HG02623 (cell line): Measurements from ENCODE around the gene AFF3.
"Not testable (repeated sequence)": the region's sequence is repeated elsewhere in the genome, so short reads cannot be mapped to it uniquely, and the experiment has no call there.

ENCODE experiments used
- ATAC-seq: cut with Tn5 transposase; IDR thresholded peaks from one replicate; pipeline ENCODE4 v1.9.1; 2021; ENCODE audit warnings: moderate library complexity; ENCODE audit not compliant: unreplicated experiment

AFF3 gene

DNA sequence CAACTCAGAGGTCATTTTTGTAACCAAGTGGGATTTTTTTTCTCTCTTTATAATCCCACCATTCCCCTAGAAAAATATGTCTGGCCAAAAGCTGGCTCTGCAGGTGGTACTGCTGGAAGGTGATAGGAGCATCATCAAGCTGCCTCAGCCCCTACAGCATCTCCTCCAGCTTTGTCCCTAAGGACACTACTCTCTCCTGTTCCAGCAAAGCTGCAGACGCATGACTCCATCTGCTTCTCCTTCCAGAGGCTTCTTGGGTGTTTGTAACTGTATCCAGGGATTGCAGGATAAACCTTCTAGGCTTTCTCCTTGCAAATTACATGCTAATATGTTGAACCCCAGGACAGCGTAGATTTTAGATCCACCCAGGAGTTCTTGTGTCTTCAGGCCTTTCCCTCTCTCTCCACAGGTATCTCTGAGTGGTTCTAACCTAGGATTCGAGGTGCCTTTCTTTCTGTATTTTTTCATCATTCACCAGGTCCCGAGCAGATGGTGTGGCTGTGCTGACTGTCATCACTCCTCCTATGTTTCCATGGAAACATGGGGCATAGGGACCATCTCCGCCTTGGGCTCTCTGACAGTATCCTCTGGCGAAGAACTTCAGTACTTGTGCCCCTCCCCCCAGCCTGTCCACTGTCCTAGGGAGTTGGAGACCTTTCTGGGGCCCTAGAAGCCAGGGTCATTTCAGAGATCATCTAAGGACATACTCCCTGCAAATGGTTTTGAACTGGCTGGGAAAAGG is 34.3 kb downstream of the AFF3 start:
- no peak for ATAC-seq

DNA sequence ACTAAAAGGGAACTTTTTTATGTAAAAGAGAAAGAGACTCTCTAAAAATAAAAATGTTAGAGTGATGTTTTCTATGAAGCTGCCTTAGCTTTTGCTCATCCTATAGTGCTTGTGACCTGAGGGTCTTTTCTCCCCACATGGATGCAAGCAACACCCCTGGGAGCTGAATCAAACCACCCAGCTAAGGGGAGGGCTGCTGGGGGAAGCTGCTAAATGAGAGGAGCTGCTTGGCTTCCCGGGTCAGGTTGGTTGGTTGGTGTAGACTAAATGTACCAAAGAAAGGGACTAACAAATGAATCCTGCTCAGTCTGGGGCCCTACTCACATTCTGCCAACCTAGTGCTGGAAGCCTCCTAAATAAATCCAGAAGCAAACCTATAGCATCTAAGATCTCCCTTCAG is 35.0 kb downstream of the AFF3 start:
- ATAC-seq, result no peak

DNA sequence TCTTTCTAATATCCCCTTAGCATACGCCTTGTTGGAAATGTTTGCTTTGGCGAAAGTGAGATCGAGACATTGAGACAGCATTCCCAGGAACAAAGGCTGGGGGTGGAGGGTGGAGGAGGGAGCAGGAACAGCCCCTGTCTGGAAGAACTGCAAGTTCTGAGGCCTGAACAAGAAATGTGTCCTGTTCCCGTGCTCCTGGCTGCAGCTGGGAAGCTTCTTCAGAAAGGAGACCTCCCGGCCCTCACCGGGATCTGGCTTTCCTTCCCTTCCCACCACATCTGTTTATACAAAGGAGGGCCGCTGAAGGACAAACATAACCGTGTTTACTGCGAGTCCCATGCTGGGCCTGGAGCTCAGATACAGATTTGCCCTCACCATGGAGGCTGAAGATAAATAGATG is 35.9 kb downstream of the AFF3 start:
- no peak for ATAC-seq

DNA sequence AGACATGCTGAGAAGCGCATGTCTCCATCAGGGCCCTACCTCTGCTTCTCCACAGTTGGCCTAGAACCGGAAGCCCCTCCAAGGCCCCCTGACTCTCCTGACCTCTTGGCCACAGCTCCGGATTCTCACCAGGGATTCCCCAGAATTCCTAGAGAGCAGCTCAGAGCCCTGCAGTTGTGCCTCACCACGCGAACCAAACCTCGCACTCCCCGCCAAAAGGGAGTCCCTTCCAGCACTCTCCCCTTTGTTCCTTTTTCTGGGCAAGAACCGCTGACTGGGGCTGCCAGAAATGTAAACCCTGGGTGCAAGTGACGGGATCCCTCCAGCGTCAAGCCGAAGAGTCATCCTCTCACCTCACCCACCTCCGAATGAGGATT is 36.7 kb downstream of the AFF3 start:
- no peak for ATAC-seq

DNA sequence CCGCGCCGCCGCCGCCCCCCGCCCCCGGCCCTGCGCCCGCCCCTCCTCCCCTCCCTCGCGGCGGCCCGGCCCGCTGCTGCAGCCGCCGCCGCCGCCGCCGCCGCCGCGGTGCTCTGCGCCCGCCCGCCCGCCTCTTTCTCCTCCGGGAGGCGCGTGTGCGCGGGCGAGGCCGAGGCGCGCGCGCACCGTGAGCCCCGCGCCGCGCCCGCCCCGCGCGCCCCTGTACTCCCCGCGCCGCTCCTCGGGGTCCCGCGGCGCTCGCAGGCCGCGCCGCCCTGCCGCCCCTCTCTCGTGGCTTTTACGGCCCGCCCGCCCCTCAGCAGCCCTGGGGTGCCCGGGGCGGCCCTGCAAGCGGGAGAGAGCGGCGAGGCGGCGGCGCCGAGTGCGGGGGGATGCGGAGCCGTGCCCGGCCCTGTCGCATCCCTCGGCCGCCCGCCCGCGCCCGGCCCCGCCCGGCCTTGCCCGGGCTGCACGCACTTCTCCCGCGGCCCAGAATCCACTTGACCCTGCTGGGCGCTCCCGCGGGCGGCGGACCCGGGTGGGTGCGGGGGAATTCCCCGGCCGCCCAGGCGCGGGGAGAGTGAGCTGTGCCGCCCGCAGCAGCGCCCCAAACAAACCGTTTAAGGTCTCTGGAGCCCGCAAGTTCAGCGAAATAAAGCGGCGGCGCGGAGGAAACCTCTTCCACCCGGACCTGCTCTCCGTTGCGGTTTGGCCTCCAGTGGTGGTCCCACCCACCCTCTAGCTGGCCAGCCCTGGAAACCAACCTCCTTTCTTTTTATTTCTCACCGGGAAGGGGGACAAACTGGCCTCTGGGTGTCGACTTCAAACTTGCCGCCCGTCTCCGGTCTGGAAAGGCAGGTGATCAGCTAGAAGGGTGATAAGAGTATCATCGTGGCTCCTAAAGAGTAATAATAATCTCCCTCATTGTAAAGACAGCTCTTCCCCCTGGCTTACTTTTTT is 37.4 kb downstream of the AFF3 start:
- ATAC-seq, result no peak

DNA sequence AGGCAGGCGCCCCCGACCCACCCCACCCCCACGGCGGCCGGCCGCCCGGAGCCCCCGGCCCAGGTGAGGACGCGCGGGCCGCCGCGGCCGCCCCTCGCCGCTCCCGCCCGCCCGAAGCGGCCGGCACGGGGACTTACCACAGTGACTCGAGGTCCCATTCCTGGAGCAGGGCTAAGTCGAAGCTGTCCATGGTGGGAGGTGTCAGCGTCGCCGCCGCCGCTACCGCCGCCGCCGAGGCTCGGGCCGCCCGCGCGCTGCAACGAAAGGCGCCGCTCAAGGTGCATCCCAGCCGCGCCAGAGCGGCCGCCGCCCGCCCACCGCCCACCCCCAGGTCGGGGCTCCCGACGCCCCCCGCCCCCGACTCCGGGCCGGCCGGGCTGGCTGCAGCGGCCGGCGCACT is 38.1 kb downstream of the AFF3 start:
- not testable (repeated sequence) for ATAC-seq

DNA sequence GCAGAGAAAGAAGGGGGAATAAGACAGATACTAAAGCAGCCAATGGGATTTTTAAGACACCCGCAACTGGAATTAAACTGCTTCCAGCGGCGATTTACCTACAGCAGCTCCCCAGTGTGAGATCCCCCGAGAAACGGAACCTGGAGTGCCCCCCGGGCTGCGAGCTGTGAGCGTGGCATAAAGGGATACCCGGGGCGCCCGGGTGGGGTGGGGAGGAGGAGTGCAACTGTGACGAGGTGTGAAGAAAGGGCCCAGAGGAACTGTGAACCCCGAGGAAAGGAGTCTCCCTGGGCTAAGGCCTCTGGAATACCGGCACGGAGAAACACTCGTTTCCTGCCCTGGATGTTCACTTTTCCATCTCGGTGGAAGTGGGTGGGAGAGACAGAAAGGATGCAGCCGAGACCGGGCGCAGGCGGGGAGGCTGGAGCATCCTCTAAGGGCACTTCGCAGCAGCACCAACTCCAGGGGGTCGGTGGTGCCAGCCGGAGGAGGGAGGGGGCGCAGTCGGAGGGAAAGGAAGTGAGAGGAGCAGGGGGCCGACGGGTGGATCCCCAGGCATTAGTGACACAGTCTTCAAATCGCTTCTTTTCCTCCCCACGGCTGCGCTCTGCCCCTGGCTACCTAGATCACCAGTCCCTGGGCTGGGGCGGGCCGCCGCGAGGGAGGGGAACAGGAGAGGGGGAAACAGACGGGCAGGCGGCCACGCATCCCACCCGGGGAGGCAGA is 38.7 kb downstream of the AFF3 start:
- not testable (repeated sequence) for ATAC-seq

DNA sequence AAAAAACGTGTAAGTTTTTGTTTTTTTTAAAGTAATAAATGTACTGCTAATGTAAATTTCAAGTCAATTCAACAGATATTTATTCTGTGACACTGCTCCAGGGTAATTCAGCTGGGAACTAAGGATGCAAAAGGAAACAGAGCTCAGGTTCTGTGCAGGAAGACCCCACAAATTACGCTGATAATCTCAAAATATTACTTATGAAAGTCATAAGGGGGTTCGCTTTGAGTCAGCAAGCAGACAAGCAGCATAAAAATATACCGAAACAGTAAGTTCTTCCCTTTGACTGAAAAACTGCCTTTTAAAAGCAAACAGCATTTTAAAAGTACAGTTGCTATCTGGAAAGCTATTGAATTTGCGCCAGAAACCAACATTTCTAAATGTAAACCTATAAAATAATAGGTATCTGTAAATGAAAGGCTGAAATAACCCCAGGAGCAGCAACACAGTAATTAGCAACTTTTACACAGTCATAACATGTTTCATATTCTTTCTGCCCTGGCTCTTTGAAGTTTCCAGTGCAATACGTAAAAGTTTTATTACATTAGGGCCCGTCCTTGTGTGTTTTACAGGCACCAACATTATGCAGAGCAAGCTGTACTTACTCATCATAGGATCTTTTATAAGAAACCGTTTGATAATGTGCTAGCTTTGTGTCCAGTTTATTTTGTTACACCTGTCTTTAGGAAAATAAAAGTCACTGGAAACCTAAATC is 39.8 kb downstream of the AFF3 start:
- not testable (repeated sequence) for ATAC-seq

DNA sequence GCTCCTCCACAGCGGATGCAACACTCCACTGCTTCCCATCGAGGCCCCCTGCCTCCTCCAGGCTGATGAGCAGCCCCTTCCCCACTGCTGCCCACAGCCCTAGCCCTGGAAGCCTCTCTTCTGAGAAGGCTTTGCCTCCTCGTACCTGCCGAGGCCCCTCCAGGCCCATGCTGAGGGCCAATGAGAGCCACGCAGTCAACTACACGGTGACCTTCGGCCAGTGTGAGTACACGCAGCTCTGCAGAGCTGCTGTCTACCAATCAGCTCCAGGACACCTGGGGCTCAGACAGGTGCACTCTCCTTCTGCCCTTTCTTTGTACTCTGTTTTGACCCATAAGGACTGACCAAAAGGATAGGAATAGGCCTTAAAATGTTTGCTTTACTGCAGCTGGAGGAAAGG is 43.5 kb downstream of the AFF3 start:
- ATAC-seq, result not testable (repeated sequence)

DNA sequence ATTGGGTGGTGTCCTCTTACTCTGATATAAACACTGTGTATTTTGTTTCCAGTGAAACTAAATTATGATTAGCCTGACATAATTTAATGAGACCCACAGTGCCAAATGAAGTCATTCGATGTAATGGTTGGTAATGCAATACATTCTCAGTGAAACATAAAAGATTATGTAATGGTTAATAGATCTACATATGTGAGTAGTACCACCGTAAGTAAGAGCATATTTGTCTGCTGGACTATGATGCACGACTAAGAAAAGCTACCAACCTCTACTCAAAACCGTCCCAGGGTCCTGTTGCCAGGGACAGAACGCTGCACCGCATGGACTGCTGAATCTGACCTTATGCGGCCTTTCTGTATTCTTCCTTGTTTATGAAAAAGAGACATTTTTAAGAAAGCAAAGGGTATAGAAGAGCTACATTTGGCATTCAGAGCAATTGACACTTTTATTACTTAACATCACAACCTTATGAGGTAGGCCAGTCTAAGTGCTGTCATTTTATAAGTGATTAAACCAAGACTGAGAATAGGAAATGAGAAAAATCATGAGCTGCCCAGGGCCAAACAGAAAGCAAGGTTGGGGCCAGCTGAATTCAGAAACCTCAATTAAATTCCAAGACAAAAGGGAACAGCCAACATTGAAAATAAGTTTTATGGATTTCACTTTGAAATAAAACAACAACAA is 44.6 kb downstream of the AFF3 start:
- not testable (repeated sequence) for ATAC-seq

DNA sequence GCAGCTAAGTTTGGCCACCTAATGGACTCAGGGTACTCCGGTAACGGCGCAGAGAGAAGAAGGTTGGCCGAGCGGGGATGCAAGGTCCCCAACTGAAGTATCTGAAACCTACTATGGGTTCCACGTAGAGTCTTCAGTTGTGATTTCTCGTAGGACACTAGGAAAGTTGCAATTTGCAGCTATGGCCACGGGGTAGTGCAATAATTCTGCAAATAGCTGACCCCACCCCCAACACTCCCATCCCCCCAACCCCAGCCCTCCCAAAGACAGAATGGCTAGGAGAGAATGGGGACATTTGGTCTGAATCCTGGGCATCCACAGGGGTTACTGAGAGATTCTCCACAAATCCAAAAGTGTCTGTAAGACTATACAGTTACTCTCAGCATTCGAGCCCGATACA is 46.5 kb downstream of the AFF3 start:
- ATAC-seq, result not testable (repeated sequence)

DNA sequence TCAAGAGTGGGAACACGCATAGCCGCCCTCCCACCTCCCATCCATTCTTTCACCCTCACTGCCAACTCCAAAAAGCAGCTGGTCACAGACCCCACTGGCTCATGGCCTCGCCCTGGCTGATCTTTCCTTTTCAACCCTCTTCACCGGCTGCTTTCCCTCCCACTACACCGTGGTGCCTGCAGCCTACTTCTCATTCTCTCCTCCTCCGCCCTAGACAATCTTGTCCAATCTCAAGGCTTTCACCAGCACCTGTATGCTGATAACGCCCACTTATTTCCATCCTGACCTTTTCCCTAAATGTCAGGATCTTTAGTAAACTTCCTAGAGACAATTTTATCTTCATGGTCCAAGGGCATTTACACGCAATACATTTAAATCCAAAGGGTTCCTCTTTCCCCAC is 50.6 kb downstream of the AFF3 start:
- not testable (repeated sequence) for ATAC-seq

DNA sequence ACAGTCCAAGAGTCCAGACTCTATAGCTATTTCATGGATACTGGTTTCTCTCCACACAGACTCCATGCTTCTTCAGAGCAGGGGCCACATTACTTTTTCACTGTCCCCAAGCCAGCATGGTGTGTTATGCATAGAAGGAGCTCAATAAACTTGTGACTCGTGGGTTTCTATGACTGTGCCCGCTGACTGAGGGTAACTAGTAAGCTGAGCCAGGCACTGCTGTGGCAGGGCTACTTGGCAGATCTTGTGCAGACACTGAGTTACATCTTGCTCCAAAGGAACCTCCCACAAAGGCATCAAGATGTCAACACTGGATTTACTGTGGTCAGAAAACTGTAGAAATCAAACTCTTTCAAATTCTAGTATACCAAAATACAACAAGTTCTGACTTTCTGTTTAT is 56.6 kb downstream of the AFF3 start:
- not testable (repeated sequence) for ATAC-seq

DNA sequence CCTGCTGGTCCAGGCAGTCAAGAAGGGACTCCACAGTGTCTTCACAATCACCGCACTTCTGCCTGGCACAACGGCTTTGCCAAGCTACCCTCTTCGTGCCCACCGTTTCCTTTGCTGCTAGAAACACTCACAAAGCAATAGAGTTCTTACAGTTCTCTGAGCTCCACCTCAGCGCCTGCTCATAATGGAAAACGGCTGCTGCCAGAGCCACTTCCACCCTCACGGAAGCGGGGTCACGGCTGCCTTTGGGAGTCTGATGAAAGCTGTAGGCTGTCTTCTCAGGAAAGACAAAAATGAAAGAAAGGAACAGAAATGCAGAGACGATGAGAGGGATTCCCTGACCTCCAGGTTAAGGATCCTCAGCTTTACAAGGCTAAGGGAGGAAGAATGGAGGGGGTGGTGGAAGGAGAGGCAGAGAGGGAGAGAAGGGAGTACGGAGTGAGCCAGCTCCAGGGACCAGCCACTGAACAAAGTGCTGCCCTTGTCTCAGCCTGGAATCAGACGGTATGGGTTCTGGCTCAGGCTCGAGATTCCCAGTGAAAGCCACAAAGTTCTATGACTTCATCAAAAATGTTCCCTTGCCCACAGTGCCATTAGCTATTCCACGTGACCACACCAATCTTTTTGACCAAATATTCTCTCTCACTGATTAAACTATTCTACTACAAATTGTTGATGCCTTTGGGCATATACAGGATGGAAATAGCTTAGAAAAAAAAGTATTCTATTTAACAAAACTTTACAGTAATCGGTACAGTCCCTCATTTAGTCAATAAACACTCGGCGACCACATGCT is 58.8 kb downstream of the AFF3 start:
- not testable (repeated sequence) for ATAC-seq

DNA sequence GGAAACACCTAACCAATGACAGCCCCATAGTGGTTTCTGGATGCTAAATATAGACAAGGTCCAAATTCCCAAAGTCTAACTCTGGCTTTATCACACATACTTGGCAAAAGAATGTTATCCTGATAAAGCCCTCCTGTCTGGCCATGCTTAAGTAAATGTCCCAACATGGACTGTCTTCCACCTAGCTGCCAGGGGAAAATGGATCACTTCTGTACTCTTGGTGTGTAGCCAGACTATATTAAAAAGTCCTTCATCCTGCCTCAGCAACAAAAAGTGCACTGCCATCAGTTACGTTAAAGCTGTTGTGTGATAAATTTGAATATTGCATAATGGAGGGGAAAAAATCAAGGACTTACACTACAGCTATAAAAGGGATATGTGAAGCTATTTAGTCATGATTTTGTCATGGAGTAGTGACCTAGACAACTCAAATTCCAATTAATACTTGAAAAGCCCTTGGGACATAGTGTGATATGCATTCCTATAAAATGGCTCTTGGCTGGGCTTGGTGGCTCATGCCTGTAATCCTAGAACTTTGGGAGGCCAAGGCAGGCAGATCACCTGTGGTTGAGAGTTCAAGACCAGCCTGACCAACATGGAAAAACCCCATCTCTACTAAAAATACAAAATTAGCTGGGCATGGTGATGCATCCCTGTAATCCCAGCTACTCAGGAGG is 60.0 kb downstream of the AFF3 start:
- ATAC-seq, result not testable (repeated sequence)

DNA sequence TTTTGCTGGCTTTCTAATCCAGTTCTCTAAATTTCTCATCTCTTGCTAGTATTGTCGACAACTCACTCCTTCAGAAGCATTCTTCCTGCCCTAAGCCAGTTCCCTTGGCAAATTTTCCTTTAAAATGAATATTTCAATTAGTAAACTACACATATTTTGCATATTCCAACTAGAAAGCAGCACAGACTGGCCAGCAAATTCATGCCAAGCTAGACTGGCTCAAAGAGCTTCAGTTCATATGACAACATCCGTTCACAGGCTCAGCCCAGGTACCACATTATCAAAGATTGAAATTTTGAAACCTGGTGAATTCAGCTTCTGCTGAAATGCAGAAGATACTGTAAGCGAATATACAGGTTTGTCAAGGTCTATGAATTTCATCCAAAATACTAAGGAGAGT is 64.5 kb downstream of the AFF3 start:
- ATAC-seq, result no peak

DNA sequence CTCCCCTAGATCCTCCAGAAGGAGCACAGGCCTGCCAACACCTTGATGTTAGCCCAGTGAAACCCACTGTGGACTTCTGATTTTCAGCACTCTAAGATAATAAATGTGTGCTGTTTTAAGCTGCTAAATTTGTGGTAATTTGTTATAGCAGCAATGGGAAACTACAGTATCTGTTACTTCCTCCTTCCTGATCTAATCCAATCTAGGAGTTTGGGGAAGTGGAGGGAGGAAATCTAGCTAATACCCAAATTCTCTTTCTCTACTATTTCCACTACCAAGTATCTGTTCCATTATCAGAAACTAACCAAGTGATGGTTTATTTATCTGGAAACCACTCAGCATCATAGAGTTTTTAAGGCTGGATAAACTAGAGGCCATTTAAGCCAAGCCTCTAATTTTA is 64.9 kb downstream of the AFF3 start:
- ATAC-seq, result no peak

DNA sequence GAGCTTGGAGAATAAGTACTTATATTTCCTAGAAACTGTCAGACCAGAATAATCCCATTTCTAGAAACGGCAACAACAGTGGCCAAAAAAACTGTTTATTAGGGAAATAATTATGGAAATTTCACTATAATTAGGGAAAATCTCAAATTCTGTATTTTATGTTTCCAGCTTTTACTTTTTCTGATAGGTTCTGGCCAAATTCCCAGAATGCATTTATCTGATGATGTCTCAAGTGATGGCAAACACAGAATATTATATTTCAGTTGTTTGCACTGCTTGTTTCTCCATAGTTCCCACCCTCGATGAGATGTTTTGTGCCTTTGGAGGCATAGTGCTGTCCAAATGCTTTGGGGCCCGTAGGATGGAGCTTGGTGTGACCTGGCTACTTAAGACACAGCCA is 66.9 kb downstream of the AFF3 start:
- ATAC-seq, result no peak

DNA sequence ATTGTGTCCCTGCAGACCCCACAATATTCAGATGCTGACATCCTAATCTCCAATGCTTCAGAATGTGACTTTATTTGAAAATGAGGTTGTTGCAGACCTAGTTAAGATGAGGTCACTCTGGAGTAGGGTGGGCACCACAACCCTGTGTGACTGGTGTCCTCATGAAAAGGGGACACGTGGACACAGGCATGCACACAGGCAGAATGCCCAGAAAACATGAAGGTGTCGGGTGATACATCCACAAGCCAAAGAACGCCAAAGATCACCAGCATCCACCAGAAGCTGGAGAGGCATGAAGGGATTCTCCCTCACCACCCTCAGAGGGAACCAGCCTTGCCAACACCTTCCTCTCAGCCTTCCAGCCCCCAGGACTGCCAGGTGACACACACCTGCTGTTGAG is 69.3 kb downstream of the AFF3 start:
- no peak for ATAC-seq
